HG02763 (cell line): Measurements from ENCODE around the gene FRMD1.

Experiments
- ATAC-seq: cut with Tn5 transposase; IDR thresholded peaks from one replicate; pipeline ENCODE4 v1.9.1; 2021; ENCODE audit warnings: mild to moderate bottlenecking, moderate library complexity; ENCODE audit not compliant: unreplicated experiment

The FRMD1 gene

GRCh38 chr6:168032005-168032760 lies 46.8 kb downstream of the FRMD1 start:
- ATAC-seq, result no peak

GRCh38 chr6:168031411-168031971 lies 47.5 kb downstream of the FRMD1 start:
- no peak for ATAC-seq

- ATAC-seq, result no peak
Observed at GRCh38 chr6:168030908-168031307, 48.1 kb downstream of the FRMD1 start.

GRCh38 chr6:168030218-168030746 lies 48.7 kb downstream of the FRMD1 start:
- no peak for ATAC-seq

GRCh38 chr6:168029459-168030217 lies 49.4 kb downstream of the FRMD1 start:
- no peak for ATAC-seq

GRCh38 chr6:168028181-168028580 lies 50.8 kb downstream of the FRMD1 start:
- ATAC-seq, result no peak

GRCh38 chr6:168027521-168027920 lies 51.5 kb downstream of the FRMD1 start:
- ATAC-seq, result no peak

GRCh38 chr6:168026925-168027324 lies 52.1 kb downstream of the FRMD1 start:
- no peak for ATAC-seq

GRCh38 chr6:168025831-168026710 lies 52.9 kb downstream of the FRMD1 start:
- ATAC-seq, result no peak

- no peak for ATAC-seq
Observed at GRCh38 chr6:168024951-168025510, 54.0 kb downstream of the FRMD1 start.

GRCh38 chr6:168022488-168023321 lies 56.3 kb downstream of the FRMD1 start:
- ATAC-seq, result no peak

GRCh38 chr6:168021581-168021980 lies 57.4 kb downstream of the FRMD1 start:
- no peak for ATAC-seq

- no peak for ATAC-seq
Observed at GRCh38 chr6:168020242-168020641, 58.8 kb downstream of the FRMD1 start.

- ATAC-seq, result no peak
Observed at GRCh38 chr6:168018664-168019063, 60.3 kb downstream of the FRMD1 start.

- no peak for ATAC-seq
Observed at GRCh38 chr6:168017629-168018028, 61.4 kb downstream of the FRMD1 start.

GRCh38 chr6:168016721-168017525 lies 62.1 kb downstream of the FRMD1 start:
- no peak for ATAC-seq

GRCh38 chr6:168016176-168016620 lies 62.8 kb downstream of the FRMD1 start:
- ATAC-seq, result no peak

GRCh38 chr6:168015482-168016175 lies 63.4 kb downstream of the FRMD1 start:
- no peak for ATAC-seq
